C4-2B (cell line): ENCODE results near the gene CYP2W1.

Experiments used
- CTCF ChIP-seq: fragments of 450-650 bp; conservative IDR thresholded peaks from 2 replicates; pipeline ENCODE4 v1.5.1; 2017; ENCODE audit warnings: mild to moderate bottlenecking
- ZFX ChIP-seq: fragments of 450-650 bp; IDR thresholded peaks from 2 replicates; pipeline ENCODE4 v1.6.1; 2017

- no peak for TF ChIP-seq CTCF
- no peak for TF ChIP-seq ZFX
Measured at GRCh38 chr7:946256-946996, 36.6 kb upstream of the CYP2W1 start.
